K562 (cell line): ENCODE data around the gene EOLA1. TPM values are rescaled to one million over a fixed set of nuclear protein-coding genes. Genes with fewer than 3 reads are reported as not detected.
A peak's percentile ranks its signal among the peaks of the same experiment; 100 is the strongest.

Experiments
- ATAC-seq: fragments of 200-7000 bp; cut with Tn5 transposase; 3 replicates; pipeline ENCODE4 v1.9.1; 2020; ENCODE audit warnings: moderate library complexity
- BruUV-seq: library from RNA; stranded (reverse); fragments of 400-500 nt; replicated peaks from 2 replicates; lab custom pipeline; 2021; lab: Mats Ljungman, UMichigan
- CTCF ChIA-PET: fragments of 300-600 bp; formaldehyde crosslinking; extraction: SDS; loops from one replicate; lab custom pipeline; 2021; ENCODE audit warnings: low intra/inter-chr PET ratio; lab: Yijun Ruan, JAX
- POLR2A ChIA-PET: fragments of 300-600, 350-650 bp; sonication (Branson Sonifier 250); formaldehyde crosslinking; extraction: SDS; loops from one replicate; lab custom pipeline; 2021; ENCODE audit warnings: antibody characterized with exemption, inconsistent platforms; lab: Yijun Ruan, JAX
- DNase-seq, 4 experiments: peaks; one replicate each; pipeline versions ENCODE4 v3.0.0 to v3.0.0-alpha.2; 2011 to 2018; ENCODE audit warnings: low spot score in 3 of 4, mixed read lengths in 3 of 4; ENCODE audit errors: extremely low read depth in 1 of 4
- FAIRE-seq: peaks from 2 replicates; lab custom pipeline; 2011; peaks lifted over from hg19 to GRCh38; lab: Jason Lieb, UNC
- H2AFZ ChIP-seq: 2 replicates; pipeline ENCODE4 v1.6.0; 2011; ENCODE audit warnings: low read depth, low read length, control low read depth, inconsistent platforms
- H3K27ac ChIP-seq: fragments of 200-600 bp; 3 replicates; pipeline ENCODE4 v1.8.0; 2011; ENCODE audit warnings: low read depth, mild to moderate bottlenecking, control low read depth, inconsistent platforms, low read length, moderate library complexity, mixed read lengths; ENCODE audit errors: extremely low read depth
- H3K27me3 ChIP-seq, 2 experiments: fragments of 300-600 bp in 1 of 2; 2 replicates in 1 of 2; 3 replicates in 1 of 2; pipeline versions ENCODE4 v1.6.0 to v1.8.0; 2011; ENCODE audit warnings: inconsistent platforms in 2 of 2, low read length in 2 of 2, mild to moderate bottlenecking in 1 of 2, mixed read lengths in 1 of 2, moderate library complexity in 1 of 2; ENCODE audit not compliant: control insufficient read depth in 2 of 2, insufficient read depth in 2 of 2
- H3K36me3 ChIP-seq: fragments of 300-600 bp; 3 replicates; pipeline ENCODE4 v1.8.0; 2011; ENCODE audit warnings: mild to moderate bottlenecking, low read length, inconsistent platforms; ENCODE audit not compliant: control insufficient read depth, insufficient read depth
- H3K4me1 ChIP-seq, 2 experiments: fragments of 200-600 bp in 1 of 2; replicated peaks in 1 of 2; 2 replicates in 1 of 2; 3 replicates in 1 of 2; pipeline versions ENCODE4 v1.5.1 to v1.8.0; 2011; ENCODE audit warnings: inconsistent platforms in 2 of 2, low read length in 2 of 2, mild to moderate bottlenecking in 1 of 2, mixed read lengths in 1 of 2, moderate library complexity in 1 of 2; ENCODE audit not compliant: control insufficient read depth in 2 of 2, insufficient read depth in 2 of 2
- H3K4me2 ChIP-seq: 2 replicates; pipeline ENCODE4 v1.6.1; 2011; ENCODE audit warnings: low read length, control low read depth, inconsistent platforms, mixed read lengths; ENCODE audit not compliant: insufficient read depth
- H3K4me3 ChIP-seq: fragments of 200-600 bp; sonication (generic), shearing (Covaris generic); 2 replicates; pipeline ENCODE4 v1.5.1; 2016; ENCODE audit warnings: control low read depth, inconsistent platforms
- H3K79me2 ChIP-seq: fragments of 200-600 bp; 3 replicates; pipeline ENCODE4 v1.8.0; 2011; ENCODE audit warnings: low read length, inconsistent platforms; ENCODE audit not compliant: control insufficient read depth, insufficient read depth
- H3K9ac ChIP-seq, 2 experiments: 2 replicates each; pipeline versions ENCODE4 v1.6.0 to v1.6.1; 2011; ENCODE audit warnings: low read depth in 2 of 2, low read length in 2 of 2, control low read depth in 1 of 2, inconsistent platforms in 1 of 2, mild to moderate bottlenecking in 1 of 2, mixed read lengths in 1 of 2; ENCODE audit not compliant: insufficient read depth in 1 of 2
- H3K9me1 ChIP-seq: one replicate; pipeline ENCODE4 v1.6.0; 2011; ENCODE audit warnings: inconsistent platforms, mild to moderate bottlenecking, low read length, moderate library complexity; ENCODE audit not compliant: control insufficient read depth, insufficient read depth
- H3K9me3 ChIP-seq: replicated peaks from 2 replicates; pipeline ENCODE4 v1.5.1; 2011; ENCODE audit warnings: low read depth, low read length, inconsistent platforms; ENCODE audit not compliant: control insufficient read depth, insufficient read depth
- H4K20me1 ChIP-seq: replicated peaks from 2 replicates; pipeline ENCODE4 v1.6.1; 2011; ENCODE audit warnings: low read length, inconsistent platforms, mixed read lengths; ENCODE audit not compliant: control insufficient read depth, insufficient read depth
- ARID3A ChIP-seq: IDR thresholded peaks from 2 replicates; pipeline ENCODE4 v1.6.1; 2012; ENCODE audit warnings: low read depth, low read length, improper control_type of control experiment, borderline replicate concordance
- CCAR2 ChIP-seq: fragments of 200-400 bp; formaldehyde crosslinking; IDR thresholded peaks from 2 replicates; pipeline ENCODE4 v1.6.1; 2017; ENCODE audit warnings: mild to moderate bottlenecking, low read depth, low read length
- EP400 ChIP-seq: fragments of 450-650 bp; IDR thresholded peaks from 2 replicates; pipeline ENCODE4 v1.6.1; 2017; ENCODE audit warnings: antibody characterized with exemption, mild to moderate bottlenecking, moderate library complexity
- HINFP ChIP-seq: fragments of 450-650 bp; conservative IDR thresholded peaks from 2 replicates; pipeline ENCODE4 v1.6.1; 2016; ENCODE audit warnings: missing genetic modification characterization, low read depth, mild to moderate bottlenecking, control low read depth, missing compliant biosample characterization
- JUN ChIP-seq, 2 experiments: sonication (generic) in 1 of 2; formaldehyde crosslinking in 1 of 2; IDR thresholded peaks; 2 replicates each; pipeline versions ENCODE4 v1.6.1 to v1.8.0; 2012 to 2022; ENCODE audit warnings: borderline replicate concordance in 2 of 2, mild to moderate bottlenecking in 2 of 2, improper control_type of control experiment in 1 of 2, low read depth in 1 of 2, low read length in 1 of 2, missing genetic modification reagents in 1 of 2
- SMAD4 ChIP-seq: fragments of 250-450 bp; sonication (Bioruptor Pico); conservative IDR thresholded peaks from 2 replicates; pipeline ENCODE4 v1.8.0; 2021; ENCODE audit warnings: inconsistent platforms, mild to moderate bottlenecking, moderate library complexity
- TSC22D4 ChIP-seq: fragments of 450-650 bp; IDR thresholded peaks from 2 replicates; pipeline ENCODE4 v1.6.1; 2016; ENCODE audit warnings: missing genetic modification characterization, missing biosample characterization, control low read depth
- U2AF1 ChIP-seq: fragments of 200-400 bp; formaldehyde crosslinking; optimal IDR thresholded peaks from 2 replicates; pipeline ENCODE3; 2017; ENCODE audit warnings: mild to moderate bottlenecking, low read depth, low read length, moderate library complexity
- ZBTB43 ChIP-seq: sonication (generic); formaldehyde crosslinking; IDR thresholded peaks from 2 replicates; pipeline ENCODE4 v1.8.0; 2023; ENCODE audit warnings: mild to moderate bottlenecking, missing genetic modification reagents
- ZNF24 ChIP-seq: fragments of 450-650 bp; IDR thresholded peaks from 2 replicates; pipeline ENCODE4 v1.6.1; 2016
- ZNF431 ChIP-seq: sonication (generic); formaldehyde crosslinking; IDR thresholded peaks from 2 replicates; pipeline ENCODE4 v1.8.0; 2022; ENCODE audit warnings: mild to moderate bottlenecking, missing genetic modification reagents
- WGBS: fragments of 100-300 bp; shearing (Covaris generic); methylation state at CpG from one replicate; pipeline ENCODE4 v1.1.6; 2016; ENCODE audit warnings: low coverage, mixed read lengths; ENCODE audit not compliant: insufficient coverage; ENCODE audit errors: missing lambda C conversion rate; 5-methylcytosine and 5-hydroxymethylcytosine counted together
- in situ Hi-C: fragments of 300-500 bp; cut with MboI; formaldehyde crosslinking; loops from 4 replicates; pipeline ENCODE4 v1.15.0; 2018; ENCODE audit warnings: inconsistent platforms, mixed read lengths
- intact Hi-C: fragments of 100-400 bp; cut with micrococcal nuclease; formaldehyde crosslinking; loops from 2 replicates; pipeline ENCODE4 v1.14.2; 2022
- polyA plus RNA-seq, 8 experiments: library from polyadenylated mRNA; depleted of rRNA in 4 of 8; stranded (reverse) in 5 of 8; unstranded in 3 of 8; fragments of >200 nt; fragmentation: Nextera tagmentation in 2 of 8; fragmentation: Illumina TruSeq in 1 of 8; extraction: Ambion mirVana in 2 of 8; extraction: Trizol in 1 of 8; gene quantifications; 2 replicates each; pipeline versions ENCODE4 v1.2.1 to v1.2.3, GENCODE V29; 2011 to 2014; ENCODE audit warnings: inconsistent platforms in 1 of 8, missing spikeins in 1 of 8
- total RNA-seq, 7 experiments: library from RNA; depleted of rRNA in 6 of 7; stranded (reverse); fragments of >200 nt in 6 of 7; fragmentation: Illumina TruSeq in 2 of 7; extraction: Trizol in 2 of 7; gene quantifications; 2 replicates each; pipeline versions ENCODE4 v1.2.1 to v1.2.3, GENCODE V29; 2011 to 2021; ENCODE audit warnings: low replicate concordance in 1 of 7
- TF ChIP-seq, protein P1 (sequence below): sonication (generic); formaldehyde crosslinking; IDR thresholded peaks from 2 replicates; pipeline ENCODE4 v1.5.0; 2020; ENCODE audit warnings: missing genetic modification reagents
- TF ChIP-seq, protein P2 (sequence below): IDR thresholded peaks from 2 replicates; pipeline ENCODE4 v1.6.1; 2016; ENCODE audit warnings: missing genetic modification characterization, missing compliant biosample characterization

Gene EOLA1
- total and polyA plus RNA-seq, 9 of the 15 experiments (the other 6 are each of a cell fraction or from before 2014, with no cell fraction given) = 6.3 to 32.9 (median 18.2) TPM

GRCh38 chrX:149504226-149504914 is 36.4 kb upstream of the EOLA1 start:
- 24% methylated on average over 8 of the region's 10 CpGs for WGBS
- no peaks in the 10 kb centered on the region for H3K36me3 ChIP-seq
- FAIRE-seq = peak; percentile 65
- peak overlapping the region; percentile 59; the same call in 2 of the 3 replicates for H3K27ac ChIP-seq
- ATAC-seq = peak; percentile 82
- H2AFZ ChIP-seq = peak overlapping the region; percentile 89
- peak overlapping the region in 1 of 2 experiments; percentile 50; a peak in 2 of 4 replicates for H3K9ac ChIP-seq
- peak; percentile 37 to 65 (median 46) for DNase-seq
- CTCF ChIA-PET = no interaction called here
- H3K4me3 ChIP-seq = peak overlapping the region; percentile 42
- no peaks in the 10 kb centered on the region for H3K79me2 ChIP-seq
- POLR2A ChIA-PET = no interaction called here
- H3K4me2 ChIP-seq = peak overlapping the region; percentile 84
- TSS peak; percentile 57 for BruUV-seq
- intact Hi-C loops (no loop called here), in situ Hi-C loops (loop anchor here (25.0 kb wide), 1 partner anchor 133 kb away; the partner anchor contains the start of gene TMEM185A)
- H4K20me1 ChIP-seq = no peaks in the 10 kb centered on the region; the same call in 1 of the 2 replicates
- H3K9me3 ChIP-seq = no peaks in the 10 kb centered on the region
- H3K4me1 ChIP-seq = peaks cover 11 to 14% of the 10 kb centered on the region in 2 experiments; a peak in 2 of 5 replicates
- H3K9me1 ChIP-seq = no peaks in the 10 kb centered on the region
- peaks cover 0 to 1% of the 10 kb centered on the region in 2 experiments; a peak in 3 of 5 replicates for H3K27me3 ChIP-seq
- TF ChIP-seq U2AF1 (no peak), JUN (IDR thresholded peaks at IDR 0.05; ENCODE audit: borderline replicate concordance, low read depth, low read length) (no peak), JUN (CRISPR knock-in tag; IDR thresholded peaks at IDR 0.05; ENCODE audit: borderline replicate concordance) (no peak), ZNF24 (no peak), ZNF431 (CRISPR knock-in tag) (no peak), TSC22D4 (no peak), HINFP (peak; percentile 29; the same call in 1 of the 2 replicates), EP400 (0 out of 2 replicates have a peak, but pooled peaks have one; percentile 29), ARID3A (no peak), CCAR2 (no peak), SMAD4 (CRISPR knock-in tag) (no peak), ZBTB43 (CRISPR knock-in tag) (no peak)
- TF ChIP-seq, protein P1, sequence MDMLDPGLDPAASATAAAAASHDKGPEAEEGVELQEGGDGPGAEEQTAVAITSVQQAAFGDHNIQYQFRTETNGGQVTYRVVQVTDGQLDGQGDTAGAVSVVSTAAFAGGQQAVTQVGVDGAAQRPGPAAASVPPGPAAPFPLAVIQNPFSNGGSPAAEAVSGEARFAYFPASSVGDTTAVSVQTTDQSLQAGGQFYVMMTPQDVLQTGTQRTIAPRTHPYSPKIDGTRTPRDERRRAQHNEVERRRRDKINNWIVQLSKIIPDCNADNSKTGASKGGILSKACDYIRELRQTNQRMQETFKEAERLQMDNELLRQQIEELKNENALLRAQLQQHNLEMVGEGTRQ (CRISPR knock-in tag) = no peak
- TF ChIP-seq, protein P2, sequence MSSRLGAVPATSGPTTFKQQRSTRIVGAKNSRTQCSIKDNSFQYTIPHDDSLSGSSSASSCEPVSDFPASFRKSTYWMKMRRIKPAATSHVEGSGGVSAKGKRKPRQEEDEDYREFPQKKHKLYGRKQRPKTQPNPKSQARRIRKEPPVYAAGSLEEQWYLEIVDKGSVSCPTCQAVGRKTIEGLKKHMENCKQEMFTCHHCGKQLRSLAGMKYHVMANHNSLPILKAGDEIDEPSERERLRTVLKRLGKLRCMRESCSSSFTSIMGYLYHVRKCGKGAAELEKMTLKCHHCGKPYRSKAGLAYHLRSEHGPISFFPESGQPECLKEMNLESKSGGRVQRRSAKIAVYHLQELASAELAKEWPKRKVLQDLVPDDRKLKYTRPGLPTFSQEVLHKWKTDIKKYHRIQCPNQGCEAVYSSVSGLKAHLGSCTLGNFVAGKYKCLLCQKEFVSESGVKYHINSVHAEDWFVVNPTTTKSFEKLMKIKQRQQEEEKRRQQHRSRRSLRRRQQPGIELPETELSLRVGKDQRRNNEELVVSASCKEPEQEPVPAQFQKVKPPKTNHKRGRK (tag) = peak; percentile 98
